HG03108 (cell line): ENCODE results near the gene RPTOR.

Experiments
- ATAC-seq: cut with Tn5 transposase; IDR thresholded peaks from one replicate; pipeline ENCODE4 v1.9.1; 2021; ENCODE audit warnings: moderate library complexity; ENCODE audit not compliant: unreplicated experiment

Gene RPTOR

DNA sequence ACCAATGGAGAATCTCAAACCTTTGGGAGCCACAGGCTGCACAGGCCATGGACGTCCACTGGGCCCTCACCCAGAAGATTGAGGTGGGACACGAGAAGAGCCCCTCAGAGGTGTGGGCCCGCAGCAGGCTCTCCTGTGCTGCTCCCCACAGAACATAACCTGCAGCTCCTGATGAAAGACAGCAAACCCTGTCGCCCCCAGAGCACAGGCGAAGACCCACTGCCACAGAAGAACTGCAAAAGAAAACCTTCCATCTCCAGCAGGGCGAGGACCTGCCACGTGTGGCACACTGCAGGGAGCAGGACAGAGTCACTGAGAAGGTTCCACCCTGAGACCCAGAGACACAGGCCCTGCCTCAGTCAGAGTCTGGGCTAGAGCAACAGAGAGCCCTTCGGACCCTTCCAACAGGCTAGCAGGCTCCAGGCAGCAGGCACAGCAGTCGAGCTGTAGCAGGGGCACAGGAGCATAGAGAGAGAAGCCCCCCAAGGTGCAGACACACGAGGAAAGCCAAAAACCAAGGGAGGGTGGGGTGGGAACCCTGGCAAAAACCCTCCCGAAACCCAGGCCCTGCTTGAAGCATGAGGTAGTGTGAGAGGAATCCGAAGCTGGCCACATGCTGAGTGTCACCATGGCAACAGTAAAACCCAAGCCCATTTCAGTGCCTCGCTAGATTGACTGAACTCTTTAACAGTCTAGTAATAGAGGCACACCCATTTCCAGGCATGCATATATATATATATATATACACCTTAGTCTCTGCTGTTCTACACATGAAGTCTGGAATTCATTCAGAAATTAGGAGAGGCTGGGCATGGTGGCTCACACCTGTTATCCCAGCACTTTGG, 387.0 kb downstream of the RPTOR start:
- ATAC-seq, result no peak

GRCh38 chr17:80935526-80935925, 390.9 kb downstream of the RPTOR start:
- no peak for ATAC-seq

GRCh38 chr17:80936218-80936617, 391.6 kb downstream of the RPTOR start:
- ATAC-seq, result no peak

GRCh38 chr17:80936723-80937122, 392.1 kb downstream of the RPTOR start:
- ATAC-seq, result no peak

- no peak for ATAC-seq
These were observed 393.1 kb downstream of the RPTOR start for GRCh38 chr17:80937462-80938381.

DNA sequence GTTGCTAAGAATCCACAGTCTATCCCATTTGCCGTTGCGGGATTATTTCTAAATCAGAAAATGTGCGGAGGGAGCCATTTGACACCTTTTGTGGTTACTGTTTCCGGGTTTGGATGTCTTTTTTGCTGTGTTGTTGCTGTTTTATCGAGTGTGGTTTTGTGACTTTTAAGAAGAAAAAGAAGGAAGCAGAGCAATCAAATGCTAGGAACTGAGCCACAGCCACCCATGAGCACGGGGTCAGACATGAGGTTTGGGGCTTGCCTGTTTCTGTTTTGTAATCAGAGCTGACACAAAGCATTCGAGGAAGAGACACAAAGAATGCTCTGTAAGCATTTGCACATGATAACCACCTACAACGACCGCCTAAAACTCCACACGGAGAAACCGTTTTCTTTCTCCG, 393.9 kb downstream of the RPTOR start:
- ATAC-seq, result no peak

DNA sequence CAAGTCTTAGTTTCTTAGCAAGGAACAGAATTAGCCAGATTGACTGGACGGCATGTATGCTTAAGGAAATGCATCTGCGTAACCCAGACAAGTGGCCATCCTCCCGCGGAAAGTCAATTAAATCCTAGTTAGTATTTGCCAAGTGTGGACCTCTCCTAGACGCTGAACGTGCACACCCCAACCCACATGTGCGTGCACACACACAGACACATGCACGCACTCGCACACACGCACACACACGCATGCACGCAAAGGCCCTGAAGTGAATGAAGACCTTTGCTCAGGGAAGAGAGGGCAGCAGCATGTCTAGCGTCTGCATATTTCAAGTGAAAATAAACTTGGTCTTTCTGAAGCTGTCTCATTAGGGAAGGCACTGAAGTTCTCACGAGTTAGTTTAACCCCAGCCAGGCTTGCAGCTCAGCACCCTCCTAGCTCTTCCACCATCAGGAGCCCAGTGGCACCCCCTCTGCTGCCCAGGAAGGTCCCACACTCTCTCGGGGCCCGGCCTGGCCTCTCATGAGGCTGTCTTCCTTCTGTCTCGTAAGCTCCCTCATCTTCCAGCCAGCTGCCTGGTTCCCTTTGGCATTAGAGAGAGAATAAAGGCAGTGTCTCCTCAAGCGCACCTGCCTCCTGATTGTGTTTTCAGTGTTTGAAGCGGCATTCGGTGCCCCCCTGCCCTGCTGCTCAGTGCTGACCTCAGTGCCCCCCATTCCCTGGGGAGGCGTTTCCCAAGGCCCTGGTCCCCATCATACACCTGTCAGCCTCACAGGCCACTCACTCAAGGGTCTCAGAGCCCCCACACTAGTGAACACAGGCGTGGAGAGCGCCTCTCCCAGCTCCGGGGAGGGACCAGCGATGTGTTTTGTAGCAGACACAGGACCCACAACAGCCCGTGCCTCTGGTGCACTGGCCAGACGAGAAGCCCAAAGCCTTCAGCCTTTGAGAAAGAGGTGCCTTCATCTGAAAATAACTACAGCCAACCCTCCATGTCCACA, 394.8 kb downstream of the RPTOR start:
- ATAC-seq, result no peak

DNA sequence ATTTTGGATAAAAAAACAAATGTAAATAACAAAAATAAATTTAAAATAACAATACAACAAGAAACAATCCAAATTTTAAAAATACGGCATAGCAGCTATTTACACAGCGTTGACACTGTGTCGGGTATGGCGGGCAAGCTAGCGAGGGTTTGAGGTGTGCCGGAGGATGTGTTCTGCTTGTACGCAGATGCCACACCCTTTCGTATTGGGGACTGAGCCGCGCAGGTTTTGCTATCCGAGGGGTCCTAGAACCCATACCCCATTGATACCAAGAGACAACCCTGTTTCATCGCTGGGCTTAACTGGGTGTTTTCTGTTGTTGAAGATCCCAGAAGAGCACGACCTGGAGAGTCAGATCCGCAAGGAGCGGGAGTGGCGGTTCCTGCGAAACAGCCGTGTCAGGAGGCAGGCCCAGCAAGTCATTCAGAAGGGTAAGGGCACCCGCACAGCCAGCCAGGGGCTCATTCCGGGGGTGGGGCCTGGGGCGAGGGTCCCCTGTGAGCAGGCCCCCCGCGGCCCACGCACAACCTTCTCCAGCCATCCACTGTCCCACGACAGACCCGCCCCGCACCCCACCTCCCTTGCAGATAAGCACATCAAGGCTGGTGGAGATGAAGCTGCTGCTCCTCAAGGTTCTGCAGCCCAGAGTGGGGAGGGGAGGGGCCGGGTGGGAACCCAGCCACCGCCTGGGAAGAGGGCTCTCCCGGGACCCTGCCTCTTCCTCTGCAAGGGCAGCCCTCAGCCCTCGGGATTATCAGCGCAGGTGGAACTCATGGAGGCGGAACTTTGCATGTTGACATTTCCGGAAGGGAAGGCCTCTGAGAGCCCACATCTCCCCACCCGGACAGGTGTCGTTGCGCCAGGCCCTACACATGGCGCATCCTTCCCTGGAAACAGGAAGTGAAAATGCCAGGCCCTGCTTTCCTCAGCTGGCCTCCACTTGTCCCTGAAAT, 395.8 kb downstream of the RPTOR start:
- ATAC-seq, result no peak

DNA sequence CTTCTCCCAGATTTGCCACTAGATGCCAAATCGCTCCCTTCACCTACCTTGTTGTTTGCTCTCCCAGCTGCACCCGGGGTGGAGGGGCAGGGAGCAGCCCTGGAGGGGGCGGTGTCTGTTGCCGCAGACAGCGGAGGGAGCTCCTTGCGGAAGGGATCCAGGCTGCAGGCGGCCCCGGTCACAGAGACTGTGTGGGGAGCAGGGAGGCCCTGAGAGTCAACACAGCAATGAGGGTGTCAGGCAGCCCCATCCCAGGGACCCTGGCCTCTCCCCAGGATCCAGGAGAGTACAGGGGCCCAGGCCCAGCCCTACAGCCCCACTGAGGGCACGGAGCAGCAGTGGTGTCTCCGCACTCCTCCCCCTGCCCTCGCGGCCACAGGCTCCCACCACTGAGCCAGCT, 396.5 kb downstream of the RPTOR start:
- no peak for ATAC-seq

GRCh38 chr17:80941743-80942422, 397.2 kb downstream of the RPTOR start:
- no peak for ATAC-seq

- no peak for ATAC-seq
These were observed 398.0 kb downstream of the RPTOR start for GRCh38 chr17:80942423-80943345.

DNA sequence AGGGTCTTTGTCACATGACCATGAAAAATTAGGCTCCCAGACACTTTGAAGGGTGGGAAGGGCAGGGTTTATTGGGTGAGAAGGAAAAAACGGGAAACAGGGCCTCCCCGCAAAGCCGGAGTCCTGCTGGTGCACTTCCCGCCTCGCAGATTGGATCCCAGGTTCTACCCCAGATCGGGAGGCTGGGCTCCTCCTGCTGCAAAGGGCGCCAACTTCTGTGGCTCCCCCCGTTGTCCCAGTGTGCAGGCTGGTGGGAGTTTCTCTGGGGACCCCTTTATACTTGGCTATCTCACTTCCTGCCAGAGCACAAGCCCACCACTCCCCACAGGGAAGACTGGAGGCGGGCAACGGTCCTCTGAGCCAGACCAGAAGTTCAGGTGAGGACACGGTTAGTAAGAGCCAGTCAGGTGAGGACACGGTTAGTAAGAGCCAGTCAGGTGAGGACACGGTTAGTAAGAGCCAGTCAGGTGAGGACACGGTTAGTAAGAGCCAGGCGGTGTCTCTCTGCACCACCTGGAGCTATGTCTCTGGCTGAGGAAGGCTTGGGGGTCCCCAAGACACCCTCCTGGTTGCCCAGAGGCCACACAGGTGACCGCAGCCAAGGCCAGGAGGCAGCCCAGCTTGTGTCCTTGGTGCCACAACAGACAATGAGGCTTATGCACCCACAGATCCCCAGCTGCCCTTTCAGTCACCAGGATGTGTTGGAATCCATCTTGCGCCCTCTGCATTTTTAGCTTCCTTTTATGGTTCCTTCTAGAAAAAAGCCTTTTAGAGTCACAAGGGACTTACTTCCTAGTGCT, 398.9 kb downstream of the RPTOR start:
- ATAC-seq, result no peak

GRCh38 chr17:80944326-80944725, 399.7 kb downstream of the RPTOR start:
- ATAC-seq, result no peak

DNA sequence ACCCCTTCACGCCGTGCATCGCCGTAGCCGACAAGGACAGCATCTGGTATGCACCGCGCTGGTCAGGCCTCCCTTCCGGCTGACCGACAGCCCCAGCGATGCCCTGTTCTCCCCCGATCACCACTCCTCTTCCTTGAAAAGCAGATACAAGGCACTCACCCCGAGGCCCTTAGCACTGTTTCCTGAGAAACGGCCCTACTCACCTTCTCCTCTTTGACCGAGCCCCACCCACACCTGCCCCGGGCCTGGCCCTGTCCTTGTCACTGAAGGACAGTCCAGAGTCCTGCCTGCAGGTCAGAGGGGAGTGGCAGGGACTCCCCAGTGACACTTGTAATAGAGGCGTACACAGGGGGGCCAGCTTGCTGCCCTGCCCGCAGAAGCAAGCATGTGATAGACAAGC, 401.1 kb downstream of the RPTOR start:
- no peak for ATAC-seq

GRCh38 chr17:80946449-80946848, 401.8 kb downstream of the RPTOR start:
- ATAC-seq, result no peak

DNA sequence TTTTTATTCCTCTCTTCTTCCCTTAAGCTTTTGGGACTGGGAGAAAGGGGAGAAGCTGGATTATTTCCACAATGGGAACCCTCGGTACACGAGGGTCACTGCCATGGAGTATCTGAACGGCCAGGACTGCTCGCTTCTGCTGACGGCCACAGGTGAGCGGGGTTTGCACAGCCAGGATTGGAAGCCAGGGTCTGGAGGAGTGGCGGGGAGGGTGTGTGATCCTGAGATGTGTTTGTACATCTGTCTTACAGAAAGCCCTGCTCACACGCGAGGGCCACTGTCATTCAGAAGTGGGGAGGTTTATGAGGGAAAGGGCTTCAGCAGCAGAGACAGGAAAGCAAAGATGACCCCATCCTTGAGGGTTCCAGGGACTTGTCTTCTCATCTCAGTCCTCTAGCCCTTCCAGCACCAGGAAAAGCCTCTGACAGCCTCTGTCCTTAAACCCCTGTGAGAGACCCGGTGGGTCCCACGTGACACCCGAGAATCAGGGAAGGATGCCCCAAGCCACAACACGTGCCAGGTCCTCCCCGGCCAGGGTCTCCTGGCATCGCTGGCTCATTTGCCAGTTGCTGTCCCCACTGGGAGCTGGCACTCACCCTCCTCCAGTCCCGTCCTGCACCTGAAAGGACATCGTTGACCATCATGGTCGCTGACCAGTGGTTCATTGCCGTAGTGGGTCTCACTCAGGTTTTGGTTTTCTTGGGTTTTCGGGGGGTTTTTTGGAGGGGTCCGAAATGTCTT, 402.7 kb downstream of the RPTOR start:
- no peak for ATAC-seq
